HUDEP-2 (cell line): ENCODE data around the gene ZNF333.
"Not testable (repeated sequence)": the region's sequence is repeated elsewhere in the genome, so short reads cannot be mapped to it uniquely, and the experiment has no call there.

ENCODE experiments used
- DNase-seq, 76 experiments: peaks; one replicate each; lab custom pipeline; 2025; ENCODE audit not compliant: unreplicated experiment in 76 of 76; lab: John Stamatoyannopoulos, UW

Gene ZNF333

GRCh38 chr19:14765841-14766240, 76.0 kb downstream of the ZNF333 start:
- not testable (repeated sequence) for DNase-seq

GRCh38 chr19:14767466-14767971, 77.7 kb downstream of the ZNF333 start:
- DNase-seq: no peak

GRCh38 chr19:14768001-14768400, 78.2 kb downstream of the ZNF333 start:
- DNase-seq: no peak

- no peak for DNase-seq
Observed at GRCh38 chr19:14769201-14769600, 79.4 kb downstream of the ZNF333 start.

GRCh38 chr19:14770136-14770535, 80.3 kb downstream of the ZNF333 start:
- DNase-seq: no peak

- DNase-seq: no peak
Observed at GRCh38 chr19:14770944-14771839, 81.3 kb downstream of the ZNF333 start.

- no peak for DNase-seq
Observed at GRCh38 chr19:14772467-14772866, 82.6 kb downstream of the ZNF333 start.

- no peak for DNase-seq
Observed at GRCh38 chr19:14772995-14773394, 83.1 kb downstream of the ZNF333 start.

- DNase-seq: not testable (repeated sequence)
Observed at GRCh38 chr19:14773722-14774121, 83.9 kb downstream of the ZNF333 start.

GRCh38 chr19:14774373-14774772, 84.5 kb downstream of the ZNF333 start:
- DNase-seq: no peak

- DNase-seq: not testable (repeated sequence)
Observed at GRCh38 chr19:14775326-14775725, 85.5 kb downstream of the ZNF333 start.

- DNase-seq: peak in 25 of 76 experiments; percentile 7 to 41 (median 23)
Observed at GRCh38 chr19:14775869-14776586, 86.2 kb downstream of the ZNF333 start.

- not testable (repeated sequence) for DNase-seq
Observed at GRCh38 chr19:14777645-14778044, 87.8 kb downstream of the ZNF333 start.

- not testable (repeated sequence) for DNase-seq
Observed at GRCh38 chr19:14778110-14778845, 88.4 kb downstream of the ZNF333 start, which contains the start of gene ADGRE2. ADGRE2 (minus strand) TSS chr19:14778560; CDS start chr19:14776756, 1,804 bp downstream.

- DNase-seq: no peak
Observed at GRCh38 chr19:14779151-14779550, 89.3 kb downstream of the ZNF333 start.

- not testable (repeated sequence) for DNase-seq
Observed at GRCh38 chr19:14780622-14781225, 90.9 kb downstream of the ZNF333 start.

- DNase-seq: not testable (repeated sequence)
Observed at GRCh38 chr19:14781713-14782536, 92.1 kb downstream of the ZNF333 start.

GRCh38 chr19:14782626-14783409, 93.0 kb downstream of the ZNF333 start:
- peak in 33 of 76 experiments; percentile 11 to 72 (median 30) for DNase-seq
